Gastrocnemius medialis (tissue), 4 donors: ENCODE data around the gene CAMTA1. TPM values are rescaled to one million over a fixed set of nuclear protein-coding genes. Genes with fewer than 3 reads are reported as not detected.

ENCODE experiments used
- ATAC-seq, 2 donors: fragments of 150-250 bp; one replicate each; pipeline ENCODE4 v1.9.1; 2016
- DNase-seq, 2 donors: peaks; one replicate each; pipeline ENCODE4 v3.0.0-alpha.2; 2019
- H3K27ac ChIP-seq, 4 donors: fragments of 200-600 bp; sonication (generic); 1 replicate in 1 of 4; 2 replicates in 3 of 4; pipeline ENCODE4 v1.5.1; 2016 to 2018; ENCODE audit warnings: mild to moderate bottlenecking in 2 of 4, moderate library complexity in 1 of 4
- H3K27me3 ChIP-seq, 3 donors: fragments of 200-600 bp; sonication (generic) in 2 of 3; 1 replicate in 1 of 3; 2 replicates in 2 of 3; pipeline versions ENCODE4 v1.5.1 to v1.6.0; 2016 to 2019; ENCODE audit warnings: mild to moderate bottlenecking in 1 of 3, moderate library complexity in 1 of 3
- H3K36me3 ChIP-seq, 2 donors: fragments of 200-600 bp; sonication (generic) in 1 of 2; one replicate each; pipeline ENCODE4 v1.5.1; 2017 to 2018
- H3K4me1 ChIP-seq, 2 donors: fragments of 200-600 bp; sonication (generic) in 1 of 2; one replicate each; pipeline ENCODE4 v1.5.1; 2016 to 2017; ENCODE audit warnings: mild to moderate bottlenecking in 2 of 2
- H3K4me3 ChIP-seq, 4 donors: fragments of 200-600 bp; sonication (generic) in 3 of 4; 1 replicate in 1 of 4; 2 replicates in 3 of 4; pipeline ENCODE4 v1.5.1; 2016 to 2019; ENCODE audit warnings: mild to moderate bottlenecking in 2 of 4
- H3K9me3 ChIP-seq, 3 donors: fragments of 200-600 bp; sonication (generic) in 2 of 3; 1 replicate in 1 of 3; 2 replicates in 2 of 3; pipeline ENCODE4 v1.5.1; 2016 to 2019
- CTCF ChIP-seq, 5 experiments: fragments of 450-650 bp in 3 of 5; fragments of 200-600 bp in 2 of 5; sonication (generic) in 2 of 5; IDR thresholded peaks in 4 of 5; conservative IDR thresholded peaks in 1 of 5; 1 replicate in 4 of 5; 2 replicates in 1 of 5; pipeline ENCODE4 v1.5.1; 2016 to 2019; ENCODE audit warnings: antibody characterized with exemption in 5 of 5, mild to moderate bottlenecking in 3 of 5, moderate library complexity in 3 of 5
- POLR2A ChIP-seq, 2 donors: fragments of 450-650 bp; IDR thresholded peaks; one replicate each; pipeline ENCODE4 v1.6.1; 2017; ENCODE audit warnings: antibody characterized with exemption in 2 of 2, mild to moderate bottlenecking in 2 of 2, moderate library complexity in 2 of 2
- in situ Hi-C, 4 donors: fragments of 200-750 bp; cut with MboI; loops; one replicate each; pipeline versions ENCODE4 v1.15.0 to v1.8.0; 2017; ENCODE audit warnings: low sequenced_read_pairs in 4 of 4
- intact Hi-C: fragments of 100-400 bp; cut with DNase I; formaldehyde crosslinking; loops from one replicate; pipeline ENCODE4 v1.15.1; 2023; ENCODE audit warnings: low total_unique reads
- total RNA-seq, 4 donors: library from RNA; depleted of rRNA; stranded (reverse); fragments of >200 nt; gene quantifications; one replicate each; pipeline versions ENCODE4 v1.1.0 to v1.2.3, GENCODE V29; 2016

Gene CAMTA1
- total RNA-seq, 4 donors from 2014 or later = 60.5 to 113 (median 70.4) TPM

DNA sequence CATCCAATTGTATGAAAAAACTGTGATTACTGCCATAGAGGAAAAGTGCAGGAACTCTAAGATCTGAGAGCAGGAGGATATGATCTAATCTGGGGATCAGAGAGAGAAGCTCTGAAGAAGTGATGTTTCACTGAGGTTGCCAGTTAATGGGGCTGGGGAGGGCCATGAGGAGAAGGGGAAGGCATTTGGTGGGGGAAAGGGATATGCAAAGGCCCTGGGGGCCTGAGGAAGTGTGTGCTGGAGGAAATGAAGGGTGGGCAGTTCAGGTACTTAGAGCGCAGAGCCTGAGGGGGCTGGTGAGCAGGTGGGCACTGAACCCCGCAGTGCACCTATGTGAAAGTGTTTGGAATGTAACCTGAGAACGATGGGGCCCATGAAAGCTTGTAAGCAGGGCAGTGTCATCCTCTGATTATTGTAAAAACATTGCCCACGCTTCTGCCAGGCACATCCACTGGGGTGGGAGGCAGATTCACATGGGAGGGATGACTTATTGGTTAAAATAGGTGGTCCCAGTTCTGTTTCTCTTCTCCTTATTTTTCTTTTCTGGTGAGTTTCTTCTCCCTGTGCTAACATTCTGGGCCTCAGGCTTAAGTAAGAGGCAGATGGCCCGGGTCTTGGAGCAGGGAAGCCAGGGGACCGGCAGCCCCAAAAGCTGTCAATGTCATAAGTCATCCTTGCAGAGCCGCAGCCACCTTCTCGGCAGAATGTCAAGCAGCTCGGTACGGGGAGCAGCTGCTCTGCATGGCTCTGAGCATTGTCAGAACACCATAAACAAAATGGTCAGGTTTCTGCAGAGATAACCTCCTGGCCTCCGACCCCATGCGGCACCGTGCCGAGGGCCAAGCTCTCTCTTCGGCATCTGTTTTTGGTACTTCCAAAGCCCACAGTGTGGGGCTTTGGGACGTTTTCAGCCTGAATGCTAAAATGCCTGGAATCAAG lies 493.8 kb downstream of the CAMTA1 start:
- Histone ChIP-seq H3K36me3 (no peaks in the 10 kb centered on the region), H3K27ac (no peak overlapping the region), H3K27me3 (no peaks in the 10 kb centered on the region), H3K4me3 (no peak overlapping the region), H3K9me3 (no peaks in the 10 kb centered on the region), H3K4me1 (peaks cover 0 to 8% of the 10 kb centered on the region in 2 donors)
- intact Hi-C loops = no loop called here
- TF ChIP-seq CTCF (IDR thresholded peaks at IDR 0.05 in 4 of 5, conservative IDR thresholded peaks at IDR 0.05 in 1 of 5) = no peak
- TF ChIP-seq POLR2A (IDR thresholded peaks at IDR 0.05) = no peak
- no peak for DNase-seq
- in situ Hi-C loops = no loop called here
- no peak for ATAC-seq

DNA sequence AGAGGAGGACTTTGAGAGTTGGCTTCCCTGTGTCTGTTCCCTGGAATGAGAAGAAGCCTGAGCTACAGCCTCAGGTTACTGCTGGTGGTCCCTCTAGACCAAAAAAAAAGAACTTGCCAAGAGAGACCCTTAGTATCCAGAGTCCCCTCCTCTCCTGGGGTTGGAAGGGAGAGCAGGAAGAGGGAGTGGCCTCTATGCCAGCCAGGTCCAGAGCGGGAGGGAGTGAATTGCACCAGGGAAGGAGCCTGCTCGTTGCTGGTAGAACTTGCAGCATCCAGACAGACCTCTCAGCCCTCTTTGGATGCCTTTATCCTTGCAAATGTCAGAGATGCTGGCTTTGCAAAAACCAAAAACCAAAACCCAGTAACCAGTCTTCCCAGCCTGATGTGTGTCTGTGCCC lies 494.5 kb downstream of the CAMTA1 start:
- Histone ChIP-seq H3K4me3 (no peak overlapping the region), H3K9me3 (no peaks in the 10 kb centered on the region), H3K4me1 (peaks cover 0 to 8% of the 10 kb centered on the region in 2 donors), H3K27ac (no peak overlapping the region), H3K36me3 (no peaks in the 10 kb centered on the region), H3K27me3 (no peaks in the 10 kb centered on the region)
- no peak for DNase-seq
- ATAC-seq = no peak
- in situ Hi-C loops (no loop called here), intact Hi-C loops (no loop called here)
- TF ChIP-seq CTCF (IDR thresholded peaks at IDR 0.05 in 4 of 5, conservative IDR thresholded peaks at IDR 0.05 in 1 of 5) (no peak), POLR2A (IDR thresholded peaks at IDR 0.05) (no peak)

- Histone ChIP-seq H3K4me1 (peaks cover 0 to 8% of the 10 kb centered on the region in 2 donors), H3K9me3 (no peaks in the 10 kb centered on the region), H3K27ac (no peak overlapping the region), H3K4me3 (no peak overlapping the region), H3K36me3 (no peaks in the 10 kb centered on the region), H3K27me3 (no peaks in the 10 kb centered on the region)
- no peak for TF ChIP-seq CTCF (IDR thresholded peaks at IDR 0.05 in 4 of 5, conservative IDR thresholded peaks at IDR 0.05 in 1 of 5)
- TF ChIP-seq POLR2A (IDR thresholded peaks at IDR 0.05) = no peak
- ATAC-seq (no peak), DNase-seq (no peak)
- in situ Hi-C loops = no loop called here
- intact Hi-C loops = no loop called here
Measured at GRCh38 chr1:7280347-7280960, 495.2 kb downstream of the CAMTA1 start.

- peak in 1 of 2 donors; percentile 36 for DNase-seq
- peak; percentile 73 to 93 for ATAC-seq
- in situ Hi-C loops = no loop called here
Measured at GRCh38 chr1:7281821-7282220, 496.6 kb downstream of the CAMTA1 start.

More at GRCh38 chr1:7281821-7282220, 496.6 kb downstream of the CAMTA1 start:
- TF ChIP-seq CTCF (IDR thresholded peaks at IDR 0.05 in 4 of 5, conservative IDR thresholded peaks at IDR 0.05 in 1 of 5) (no peak), POLR2A (IDR thresholded peaks at IDR 0.05) (no peak)
- intact Hi-C loops = no loop called here
- Histone ChIP-seq H3K4me3 (no peak overlapping the region), H3K27ac (peak overlapping the region in 1 of 4 donors; percentile 5), H3K36me3 (no peaks in the 10 kb centered on the region), H3K4me1 (peaks cover 0 to 8% of the 10 kb centered on the region in 2 donors), H3K27me3 (no peaks in the 10 kb centered on the region), H3K9me3 (no peaks in the 10 kb centered on the region)
